ENCODE results near the gene CMTM5. TPM values are rescaled to one million over a fixed set of nuclear protein-coding genes. Genes with fewer than 3 reads are reported as not detected.

The CMTM5 gene
- total RNA-seq, 1 donor from 2014 or later, result 2.3 TPM

DNA sequence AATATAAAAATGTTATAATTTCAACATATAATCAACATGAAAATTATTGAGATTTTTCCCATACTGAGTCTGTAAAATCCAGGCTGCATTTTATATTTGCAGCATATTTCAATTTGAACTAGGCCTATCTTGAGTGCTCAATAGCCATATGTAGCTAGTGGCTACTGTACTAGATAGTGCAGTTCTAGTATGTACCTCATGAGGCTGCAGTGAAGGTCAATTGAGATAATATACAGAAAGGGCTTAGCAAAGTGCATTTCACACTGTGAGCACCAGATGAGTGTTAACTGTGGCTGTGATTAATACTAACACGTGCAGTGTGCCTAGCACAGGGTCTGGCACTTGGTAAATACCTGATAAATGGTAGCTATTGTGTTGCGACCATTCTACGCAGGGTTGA lies 18.8 kb upstream of the CMTM5 start:
- DNase-seq, result no peak

DNA sequence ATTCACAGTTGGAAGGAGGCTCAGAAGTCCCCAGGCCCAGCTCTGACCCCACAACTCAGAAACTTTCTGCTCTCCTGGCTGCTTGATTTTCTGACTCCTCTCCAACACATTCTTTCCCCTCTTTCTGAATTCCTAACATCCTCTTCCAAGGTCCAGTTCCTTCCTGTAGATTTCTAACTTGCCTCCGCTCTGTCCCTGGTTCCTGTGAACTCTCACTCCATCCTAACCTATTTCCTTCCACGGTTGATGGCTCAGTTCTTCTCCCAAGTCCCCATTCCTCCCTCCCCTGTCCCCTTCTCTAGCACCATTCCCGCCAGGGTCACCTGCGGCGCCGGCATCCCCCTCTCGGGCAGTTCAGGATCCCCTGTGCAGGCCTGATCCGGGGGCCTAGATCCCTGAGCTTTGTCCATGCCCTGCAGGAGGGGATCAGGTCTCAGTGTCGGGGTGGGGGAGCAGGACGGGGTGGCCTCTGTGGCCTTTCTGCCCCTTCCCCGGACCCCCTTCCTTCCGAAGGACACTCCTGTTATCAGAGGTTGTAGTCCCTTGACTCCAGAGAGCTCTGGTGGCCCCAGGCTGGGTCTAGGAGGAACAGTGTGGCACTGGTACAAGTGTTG lies 18.2 kb upstream of the CMTM5 start:
- DNase-seq, result no peak

DNA sequence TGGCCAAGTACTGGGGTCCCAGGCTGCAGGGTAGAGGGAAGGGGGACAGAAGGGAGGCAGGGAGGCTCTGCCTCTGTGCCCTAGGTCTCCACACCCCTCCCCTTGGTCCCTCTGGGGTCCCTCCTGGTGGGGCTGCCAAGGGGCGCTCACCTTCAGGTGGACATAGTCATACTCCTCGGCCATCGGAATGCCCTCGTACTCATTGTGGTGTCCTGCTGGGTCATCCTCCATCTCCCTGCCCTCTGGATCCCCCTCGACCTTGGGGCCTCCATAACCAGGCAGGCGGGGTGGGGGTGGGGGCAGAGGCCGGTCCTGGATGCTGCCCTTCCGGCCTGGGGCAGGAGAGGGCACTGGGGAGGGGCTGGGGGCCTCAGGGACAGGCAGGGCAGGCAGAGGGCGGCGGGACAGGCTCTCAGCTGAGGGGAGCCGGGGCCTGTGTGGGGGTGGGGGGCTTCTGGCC lies 17.6 kb upstream of the CMTM5 start:
- no peak for DNase-seq

DNA sequence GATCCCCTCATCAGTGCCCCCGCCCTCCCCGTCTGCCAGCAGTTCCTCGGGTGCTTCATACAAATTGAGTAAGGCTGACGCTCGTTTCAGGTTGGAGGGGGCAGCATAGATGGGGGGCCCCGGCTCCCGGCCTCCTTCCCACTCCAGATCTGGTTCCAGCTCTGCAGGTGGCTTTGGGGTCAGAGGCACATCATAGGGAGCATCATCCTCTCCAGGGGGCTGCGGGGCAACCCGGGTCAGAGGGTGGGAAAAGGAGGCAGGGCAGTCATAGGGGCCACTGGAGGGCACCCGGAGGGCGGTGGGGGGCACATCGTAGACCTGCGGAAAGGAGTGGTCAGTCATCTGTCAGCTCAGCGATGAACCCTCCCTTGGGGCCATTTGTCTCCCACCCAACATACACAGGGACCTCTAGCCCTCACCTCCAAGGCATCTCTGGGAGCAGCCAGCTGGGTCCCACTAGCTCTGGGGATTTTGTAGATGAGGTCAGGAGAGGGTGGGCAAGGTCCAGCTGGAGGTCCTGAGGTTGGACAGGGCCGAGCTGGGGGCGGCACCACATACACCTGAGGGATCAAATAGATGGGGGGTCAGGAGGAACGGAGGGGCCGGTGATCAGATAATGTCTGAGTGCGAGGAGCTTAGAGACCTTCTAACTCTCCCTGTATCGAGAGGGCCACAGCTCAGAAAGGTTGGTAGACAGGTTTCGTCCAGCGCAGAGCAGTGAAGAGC lies 17.0 kb upstream of the CMTM5 start:
- no peak for DNase-seq

DNA sequence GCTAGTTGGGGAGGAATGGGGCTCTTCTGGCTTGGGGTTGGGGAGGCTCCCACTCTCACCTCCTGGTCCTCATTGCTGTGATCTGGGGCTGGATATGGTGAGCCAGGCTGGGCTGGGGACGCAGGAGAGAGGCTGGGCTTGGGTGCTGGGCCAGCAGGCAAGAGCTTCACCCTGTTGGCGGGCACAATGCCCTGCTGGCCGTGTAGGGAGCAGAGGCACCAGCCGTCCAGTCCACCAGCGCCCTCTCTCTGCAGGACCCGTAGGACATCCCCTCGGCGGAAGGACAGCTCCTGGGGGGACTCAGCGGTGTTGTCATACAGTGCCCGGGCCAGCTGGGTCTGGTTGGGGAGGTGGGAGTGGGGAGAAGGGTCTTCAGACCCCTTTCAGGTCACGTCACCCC lies 16.4 kb upstream of the CMTM5 start:
- DNase-seq, result no peak

DNA sequence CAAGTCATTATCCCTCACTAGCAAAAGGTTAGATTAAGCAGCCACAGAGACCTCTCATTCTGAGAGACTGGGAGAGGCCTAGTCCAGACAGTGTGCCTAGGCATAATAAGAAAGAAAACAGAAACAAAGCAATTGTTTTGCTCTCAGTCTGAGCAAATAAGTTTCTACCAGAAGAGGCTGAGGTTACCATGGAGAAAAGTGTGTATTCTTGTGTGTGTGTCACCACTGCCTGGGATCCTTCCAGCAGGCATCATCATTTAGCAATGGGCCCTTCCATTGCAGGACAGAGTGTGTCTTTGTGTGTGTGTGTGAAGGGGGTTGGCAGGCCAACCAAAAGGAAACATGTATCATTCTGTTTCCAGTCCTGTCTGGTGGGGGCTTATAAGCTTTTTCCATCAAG lies 15.5 kb upstream of the CMTM5 start:
- peak; percentile 43 for DNase-seq

DNA sequence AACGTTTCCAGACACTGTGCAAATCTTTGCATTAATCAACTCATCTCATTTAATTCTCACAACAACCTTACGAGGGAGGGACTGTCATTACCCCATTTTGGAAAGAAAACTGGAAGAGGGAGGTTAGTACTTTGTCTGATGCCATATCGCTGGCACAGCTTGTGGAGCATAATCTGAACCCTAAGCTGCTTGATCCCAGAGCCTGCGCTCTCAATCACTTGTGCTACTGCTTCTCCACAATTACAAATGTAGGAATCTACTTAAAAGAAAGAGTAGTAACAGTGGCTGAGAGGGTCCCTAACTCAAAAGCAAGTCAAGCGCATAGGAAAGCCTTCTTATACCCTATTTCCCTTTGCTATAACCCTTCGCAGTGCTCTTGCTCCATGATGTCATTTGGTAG lies 15.1 kb upstream of the CMTM5 start:
- no peak for DNase-seq

DNA sequence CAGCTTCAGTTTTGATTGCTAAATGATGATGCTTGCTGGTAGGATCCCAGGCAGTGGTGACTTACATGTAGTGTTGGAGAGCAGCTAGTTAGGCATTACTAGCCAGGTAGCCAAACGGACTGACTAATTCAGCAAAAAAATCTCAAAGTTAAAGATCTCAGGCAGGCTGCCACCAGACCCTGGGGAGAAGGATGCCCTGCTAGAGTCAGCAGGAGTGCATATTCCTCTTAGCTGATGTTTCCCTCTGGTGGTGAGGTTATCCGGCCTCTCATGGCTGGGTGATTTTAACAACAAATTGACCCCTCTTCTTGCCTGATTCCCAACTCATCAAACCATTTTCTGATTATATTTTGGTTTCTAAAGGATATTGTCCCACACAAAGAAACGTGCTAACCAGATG lies 14.6 kb upstream of the CMTM5 start:
- DNase-seq, result no peak

DNA sequence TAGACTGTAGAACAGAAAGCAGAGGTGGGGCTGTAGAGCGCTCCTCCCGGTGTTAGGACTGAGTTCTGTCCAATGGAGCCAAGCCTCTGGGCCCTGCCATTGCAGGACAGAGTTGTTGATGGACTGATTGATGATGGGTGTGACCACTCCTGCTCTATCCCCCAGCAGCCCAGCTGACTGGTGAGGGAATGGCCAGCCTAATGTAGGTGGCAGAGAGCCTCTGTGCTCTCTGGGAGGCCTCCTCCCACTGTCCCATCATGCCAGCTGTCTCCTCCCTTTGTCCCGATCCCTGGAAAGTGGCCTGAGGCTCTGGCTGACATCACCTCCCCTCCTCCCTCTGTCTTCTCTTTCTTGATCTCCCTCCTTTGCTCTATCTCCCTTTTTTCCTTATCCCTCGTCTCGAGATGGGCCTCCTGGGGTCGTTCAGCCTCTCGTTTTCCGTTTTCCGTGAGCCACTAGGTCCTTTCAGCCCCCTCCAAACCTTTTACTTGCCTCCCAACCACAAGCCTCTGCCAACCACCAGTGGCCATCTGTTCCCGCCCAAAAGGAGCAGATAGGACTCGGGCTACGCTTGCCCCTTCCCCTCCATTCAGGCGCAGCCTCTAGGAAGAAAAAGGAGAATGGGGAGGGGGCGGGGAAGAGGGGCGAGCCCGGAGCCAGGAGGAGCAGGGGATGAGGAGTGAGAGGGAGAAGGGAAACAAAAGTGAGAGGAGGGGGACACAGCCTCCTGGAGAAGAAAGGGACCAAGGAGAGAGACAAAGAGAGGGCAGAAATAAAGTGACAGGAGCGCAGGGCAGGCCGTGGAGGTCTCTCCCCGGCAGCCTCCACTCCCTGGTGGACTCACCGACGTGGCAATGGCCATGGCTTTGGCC lies 12.4 kb upstream of the CMTM5 start:
- DNase-seq, result peak; percentile 84

DNA sequence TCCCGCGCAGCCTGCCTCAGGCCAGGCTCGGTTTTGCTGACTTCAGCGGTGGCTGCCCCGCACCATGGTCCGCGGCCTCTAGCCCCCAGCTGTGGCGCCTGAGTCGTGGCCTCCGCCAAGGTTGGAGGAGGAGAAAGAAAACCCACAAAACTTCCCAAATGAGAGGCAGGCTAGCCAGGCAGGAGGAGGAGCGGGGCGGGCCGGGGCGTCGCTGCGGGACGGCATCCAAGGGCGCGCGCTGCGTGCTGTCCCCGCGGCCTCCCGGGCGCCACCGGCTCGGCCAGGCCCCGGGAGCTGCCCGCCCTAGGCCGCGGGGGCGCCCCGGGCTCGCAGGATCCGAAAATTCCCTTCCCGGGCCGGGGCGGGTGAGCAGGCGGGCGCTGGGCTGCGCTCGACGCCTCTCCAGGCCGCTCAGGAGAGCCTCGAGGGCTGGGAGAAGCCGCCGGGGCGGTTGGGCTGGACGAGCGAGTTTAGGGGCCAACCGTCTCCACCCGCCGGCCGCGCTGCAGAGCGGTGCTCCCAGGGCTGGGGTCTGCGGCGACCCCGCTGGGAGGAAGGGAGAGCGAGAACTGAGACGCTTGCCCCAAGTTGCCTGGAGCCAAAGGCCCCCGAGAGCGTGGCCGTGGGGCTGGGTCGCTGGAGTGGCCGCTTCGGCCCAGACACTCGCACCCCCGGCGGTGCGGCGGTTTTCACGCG lies 11.7 kb upstream of the CMTM5 start, which contains the start of gene EFS:
Gene EFS, minus strand, starts transcription at position 137 of the 696 bp plus-strand sequence. CDS start 147 bp downstream, outside the sequence.
- peak; percentile 71 for DNase-seq

DNA sequence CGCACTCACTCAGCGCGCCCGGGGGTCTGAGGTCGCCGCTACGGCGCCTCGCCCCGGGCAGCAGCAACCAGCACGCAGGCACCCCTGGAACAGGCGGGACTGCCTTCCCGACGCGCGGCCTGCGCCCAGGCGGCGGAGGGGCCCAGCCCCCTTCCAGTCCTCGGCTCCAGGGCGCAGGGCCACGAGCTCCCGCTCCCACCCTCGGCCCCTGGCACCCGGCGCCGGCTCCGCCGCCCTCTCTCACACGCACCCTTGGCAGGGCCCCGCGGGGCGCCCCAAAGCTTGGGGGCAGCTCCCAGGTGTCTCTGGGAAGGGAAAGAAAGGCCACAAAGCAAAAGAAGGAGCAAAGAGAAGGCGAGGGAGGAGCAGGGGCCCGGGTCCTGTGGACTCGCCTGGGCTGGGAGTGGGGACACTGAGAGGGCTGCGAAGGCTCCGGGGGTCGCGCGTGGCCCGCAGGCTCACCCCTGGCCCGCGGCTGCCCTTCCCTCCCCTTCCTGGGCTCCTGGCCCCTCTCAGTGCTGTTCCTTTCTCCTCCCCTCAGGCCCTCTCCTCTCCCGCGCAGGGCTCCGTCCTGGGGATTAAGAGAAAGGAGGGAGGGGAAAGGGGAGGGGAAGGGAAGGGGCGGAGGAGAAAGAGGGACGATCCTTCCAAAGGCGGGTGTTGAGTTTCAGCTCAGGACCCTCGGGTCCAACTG lies 11.0 kb upstream of the CMTM5 start:
- peak; percentile 97 for DNase-seq

DNA sequence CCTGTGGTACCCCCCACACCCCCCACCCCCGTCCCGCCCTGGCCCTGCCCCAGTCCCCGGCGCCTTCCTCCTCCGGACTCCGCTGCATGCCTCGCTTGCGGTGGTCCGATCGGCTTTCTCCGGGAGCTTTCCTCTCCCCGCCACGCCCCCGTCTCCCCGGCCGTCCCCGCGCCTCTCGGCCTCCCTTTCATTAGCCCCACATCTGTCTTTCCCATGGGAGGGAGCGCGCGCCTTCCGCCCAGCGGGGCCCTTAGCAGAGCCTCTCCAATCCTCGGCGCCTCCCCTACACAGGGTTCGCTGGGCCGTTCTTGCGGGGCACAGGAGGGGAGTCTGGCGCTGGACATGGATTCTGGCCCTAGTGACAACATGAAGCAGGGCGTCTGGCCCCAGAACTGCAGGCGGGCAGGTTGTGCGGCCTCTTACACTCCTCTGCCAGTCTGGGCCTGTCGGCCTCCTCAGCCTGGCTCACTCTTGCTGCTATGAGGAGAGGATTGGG lies 10.4 kb upstream of the CMTM5 start:
- DNase-seq, result peak; percentile 93

DNA sequence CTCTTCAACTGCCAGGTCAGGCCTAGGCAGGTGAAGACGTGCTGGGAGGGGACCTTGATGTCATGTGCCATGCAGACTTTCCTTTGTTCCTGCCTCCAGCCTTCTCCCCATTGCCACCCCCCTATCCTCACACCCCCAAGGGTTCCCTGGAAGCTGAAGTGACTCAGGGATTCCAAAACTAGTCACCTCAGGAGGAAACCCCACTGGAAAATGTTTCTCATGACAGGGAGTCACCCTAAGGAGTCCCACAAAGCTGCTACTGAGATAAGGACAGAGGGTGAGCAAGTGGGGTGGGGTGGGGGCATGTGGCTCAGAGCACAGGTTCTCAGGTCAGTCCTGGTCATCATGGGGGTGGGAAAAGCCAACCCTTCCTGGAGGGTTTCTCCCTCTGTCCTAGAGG lies 6.6 kb upstream of the CMTM5 start:
- no peak for DNase-seq

DNA sequence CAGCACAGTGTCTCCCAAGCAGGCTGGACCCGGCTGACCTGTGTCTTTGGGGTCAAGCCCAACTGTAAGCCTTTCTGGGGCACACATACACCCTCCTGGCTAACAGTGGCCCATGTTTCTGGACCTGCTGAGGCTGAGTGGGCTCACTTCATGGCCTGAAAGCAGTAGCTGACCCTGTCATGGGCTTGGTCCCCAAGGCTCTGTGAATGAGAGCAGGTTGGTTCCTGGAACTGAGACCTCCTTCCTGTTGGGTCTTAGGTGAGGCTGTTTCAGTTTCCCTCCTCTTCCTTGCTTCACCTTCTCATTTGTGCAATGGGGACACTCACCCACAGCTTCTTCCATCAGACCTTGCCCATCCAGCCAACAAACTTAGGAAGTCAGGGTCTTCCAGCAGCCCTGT lies 5.0 kb upstream of the CMTM5 start:
- no peak for DNase-seq

DNA sequence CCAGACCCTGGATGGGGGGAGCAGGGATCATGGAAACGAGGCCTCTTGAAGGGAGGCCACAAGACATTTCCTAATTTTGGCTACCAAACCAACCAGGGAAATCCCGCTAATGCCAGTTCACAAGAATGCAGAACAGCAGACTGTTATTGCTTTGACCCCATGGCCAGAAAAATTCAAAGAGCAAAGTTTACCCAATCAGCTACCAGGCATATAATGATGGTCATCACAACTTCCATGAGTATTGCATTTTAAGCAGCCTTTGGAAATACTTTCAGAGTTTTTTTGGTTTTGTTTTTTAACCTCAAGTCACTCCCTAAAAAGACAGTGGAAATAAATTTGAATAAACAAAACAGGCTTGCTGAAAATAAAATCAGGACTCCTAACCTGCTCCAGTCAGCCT lies 4.3 kb upstream of the CMTM5 start, which contains the start of gene IL25:
Gene IL25, plus strand, starts transcription at position 301 of the 400 bp plus-strand sequence.
- no peak for DNase-seq

DNA sequence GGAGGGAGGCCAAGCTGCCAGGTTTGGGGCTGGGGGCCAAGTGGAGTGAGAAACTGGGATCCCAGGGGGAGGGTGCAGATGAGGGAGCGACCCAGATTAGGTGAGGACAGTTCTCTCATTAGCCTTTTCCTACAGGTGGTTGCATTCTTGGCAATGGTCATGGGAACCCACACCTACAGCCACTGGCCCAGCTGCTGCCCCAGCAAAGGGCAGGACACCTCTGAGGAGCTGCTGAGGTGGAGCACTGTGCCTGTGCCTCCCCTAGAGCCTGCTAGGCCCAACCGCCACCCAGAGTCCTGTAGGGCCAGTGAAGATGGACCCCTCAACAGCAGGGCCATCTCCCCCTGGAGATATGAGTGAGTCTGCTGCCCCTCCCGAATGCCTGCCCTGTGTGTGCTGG lies 3.8 kb upstream of the CMTM5 start:
- DNase-seq, result no peak

DNA sequence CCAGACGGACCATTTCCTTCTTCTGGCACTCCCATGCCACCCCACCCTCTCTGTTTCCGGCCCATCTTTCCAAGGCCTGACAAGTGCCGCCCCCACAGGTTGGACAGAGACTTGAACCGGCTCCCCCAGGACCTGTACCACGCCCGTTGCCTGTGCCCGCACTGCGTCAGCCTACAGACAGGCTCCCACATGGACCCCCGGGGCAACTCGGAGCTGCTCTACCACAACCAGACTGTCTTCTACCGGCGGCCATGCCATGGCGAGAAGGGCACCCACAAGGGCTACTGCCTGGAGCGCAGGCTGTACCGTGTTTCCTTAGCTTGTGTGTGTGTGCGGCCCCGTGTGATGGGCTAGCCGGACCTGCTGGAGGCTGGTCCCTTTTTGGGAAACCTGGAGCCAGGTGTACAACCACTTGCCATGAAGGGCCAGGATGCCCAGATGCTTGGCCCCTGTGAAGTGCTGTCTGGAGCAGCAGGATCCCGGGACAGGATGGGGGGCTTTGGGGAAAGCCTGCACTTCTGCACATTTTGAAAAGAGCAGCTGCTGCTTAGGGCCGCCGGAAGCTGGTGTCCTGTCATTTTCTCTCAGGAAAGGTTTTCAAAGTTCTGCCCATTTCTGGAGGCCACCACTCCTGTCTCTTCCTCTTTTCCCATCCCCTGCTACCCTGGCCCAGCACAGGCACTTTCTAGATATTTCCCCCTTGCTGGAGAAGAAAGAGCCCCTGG lies 1.2 kb upstream of the CMTM5 start:
- no peak for DNase-seq

DNA sequence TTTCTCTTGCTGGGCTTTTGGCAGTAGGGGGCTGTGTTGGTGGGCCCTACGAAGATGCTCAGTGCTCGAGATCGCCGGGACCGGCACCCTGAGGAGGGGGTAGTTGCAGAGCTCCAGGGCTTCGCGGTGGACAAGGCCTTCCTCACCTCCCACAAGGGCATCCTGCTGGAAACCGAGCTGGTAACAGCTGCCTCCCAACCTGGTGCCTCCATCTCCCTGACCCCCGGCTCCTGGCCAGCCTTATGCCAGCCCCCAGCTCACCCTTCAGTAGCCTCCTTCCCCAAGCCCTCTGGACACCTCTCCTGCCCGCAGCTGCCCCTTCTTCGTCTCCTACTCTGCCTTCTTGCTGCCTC lies 328 bp downstream of the CMTM5 start:
- no peak for DNase-seq

DNA sequence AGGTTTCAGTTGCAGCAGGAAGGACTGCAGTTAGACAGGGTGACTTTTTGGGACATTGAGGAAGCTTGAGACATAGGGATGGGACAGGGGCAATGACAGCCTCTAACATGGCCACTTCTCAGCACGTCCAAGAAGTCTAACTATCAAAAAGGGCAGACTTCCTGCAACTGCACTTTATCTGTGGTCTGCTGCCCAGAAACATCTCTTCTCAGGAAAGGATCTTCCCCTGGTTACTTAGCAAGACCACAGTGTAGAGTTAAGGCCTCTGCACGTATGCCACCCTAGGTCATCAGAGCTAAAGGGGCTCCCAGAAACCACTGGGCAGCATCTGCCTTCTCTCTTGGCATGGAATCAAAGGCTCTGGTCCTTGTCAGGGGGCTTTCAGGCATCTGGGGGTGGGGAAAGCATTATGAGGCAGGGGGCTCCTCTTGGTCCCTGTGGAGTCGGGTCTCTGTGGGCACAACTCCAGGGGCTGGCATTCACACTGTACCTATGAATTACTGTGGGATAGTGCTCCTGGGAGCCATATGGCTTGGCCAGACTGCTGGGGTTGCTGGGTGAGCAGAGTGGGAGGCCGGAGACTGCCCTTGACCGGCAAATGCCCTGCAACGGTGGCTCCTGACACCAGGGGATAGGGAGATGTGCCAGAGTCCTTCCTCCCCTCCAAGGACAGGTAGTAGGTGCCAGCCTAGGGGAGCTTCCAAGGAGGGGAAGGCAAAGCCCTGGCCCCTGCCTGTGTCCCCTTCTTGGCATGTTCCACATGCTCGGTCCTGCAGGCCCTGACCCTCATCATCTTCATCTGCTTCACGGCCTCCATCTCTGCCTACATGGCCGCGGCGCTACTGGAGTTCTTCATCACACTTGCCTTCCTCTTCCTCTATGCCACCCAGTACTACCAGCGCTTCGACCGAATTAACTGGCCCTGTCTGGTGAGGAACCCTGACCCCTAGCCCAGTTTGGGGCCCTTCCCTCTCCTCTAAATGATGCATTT lies 1.0 kb downstream of the CMTM5 start:
- DNase-seq, result no peak

Measured in tongue (tissue), 2 donors.